GM03348 (cell line): ENCODE measurements around the gene PRKCZ.

Experiments
- DNase-seq: peaks from one replicate; pipeline ENCODE4 v3.0.0; 2012; ENCODE audit warnings: low spot score

Gene PRKCZ

DNA sequence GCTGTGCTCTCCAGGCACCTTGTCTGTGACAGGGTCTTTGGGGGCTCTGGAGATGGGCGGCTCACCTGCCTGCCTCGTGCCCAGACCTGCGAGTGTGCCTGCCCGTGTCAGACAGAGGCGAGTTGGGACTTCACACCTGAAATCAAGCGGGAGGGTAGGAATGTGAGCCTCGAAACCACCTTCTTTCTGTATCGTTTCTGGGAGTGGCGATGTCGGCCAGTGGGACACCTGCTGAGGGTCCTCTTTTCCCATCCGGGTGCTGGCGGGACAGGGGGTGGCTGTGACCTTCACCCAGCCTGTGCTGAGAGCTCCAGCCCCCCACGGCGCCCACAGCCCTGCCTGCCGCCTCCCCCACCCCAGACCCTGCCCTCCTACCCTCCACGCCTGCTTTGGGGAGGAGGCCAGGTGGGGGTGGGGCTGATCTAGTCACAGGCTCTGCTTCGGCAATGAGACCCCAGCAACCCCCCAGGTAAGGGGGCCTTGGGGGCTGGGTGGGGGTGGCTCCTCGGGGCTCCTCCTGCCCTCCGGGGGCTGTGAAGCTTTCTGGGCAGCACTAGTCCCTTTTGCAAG lies 160.0 kb downstream of the PRKCZ start:
- DNase-seq = no peak

DNA sequence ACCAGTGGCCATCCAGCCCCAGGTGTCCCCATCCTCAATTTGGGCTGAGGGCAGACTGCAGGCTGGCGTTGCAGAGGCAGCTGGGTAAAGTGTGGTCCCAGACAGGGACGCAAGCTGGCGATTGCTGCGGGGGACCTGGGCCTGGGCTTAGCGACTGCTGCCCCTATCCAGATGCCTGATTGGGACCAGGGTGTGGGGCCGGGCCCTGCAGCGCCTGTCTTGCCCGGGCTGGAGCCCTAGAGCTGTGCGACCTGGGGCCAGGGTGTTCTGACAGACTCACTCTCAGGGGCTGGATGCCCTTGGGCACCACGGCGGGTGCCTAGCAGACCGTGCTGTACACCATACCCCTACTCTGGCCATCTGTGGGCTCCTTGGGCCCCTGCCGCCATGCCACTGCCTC lies 160.6 kb downstream of the PRKCZ start:
- no peak for DNase-seq

DNA sequence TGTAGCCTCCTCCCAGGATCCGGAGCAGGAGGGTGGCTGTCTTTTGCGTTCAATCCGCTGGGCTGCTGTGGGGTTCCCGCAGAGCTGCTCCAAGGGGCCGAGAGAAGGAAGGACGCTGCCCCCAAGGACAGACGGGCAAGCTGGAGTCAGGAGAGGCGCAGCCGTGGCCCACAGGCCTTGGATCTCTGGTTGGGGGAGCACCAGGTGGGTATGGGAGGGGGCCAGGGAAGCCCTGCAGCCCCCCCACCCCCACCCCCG lies 162.0 kb downstream of the PRKCZ start:
- DNase-seq = no peak

DNA sequence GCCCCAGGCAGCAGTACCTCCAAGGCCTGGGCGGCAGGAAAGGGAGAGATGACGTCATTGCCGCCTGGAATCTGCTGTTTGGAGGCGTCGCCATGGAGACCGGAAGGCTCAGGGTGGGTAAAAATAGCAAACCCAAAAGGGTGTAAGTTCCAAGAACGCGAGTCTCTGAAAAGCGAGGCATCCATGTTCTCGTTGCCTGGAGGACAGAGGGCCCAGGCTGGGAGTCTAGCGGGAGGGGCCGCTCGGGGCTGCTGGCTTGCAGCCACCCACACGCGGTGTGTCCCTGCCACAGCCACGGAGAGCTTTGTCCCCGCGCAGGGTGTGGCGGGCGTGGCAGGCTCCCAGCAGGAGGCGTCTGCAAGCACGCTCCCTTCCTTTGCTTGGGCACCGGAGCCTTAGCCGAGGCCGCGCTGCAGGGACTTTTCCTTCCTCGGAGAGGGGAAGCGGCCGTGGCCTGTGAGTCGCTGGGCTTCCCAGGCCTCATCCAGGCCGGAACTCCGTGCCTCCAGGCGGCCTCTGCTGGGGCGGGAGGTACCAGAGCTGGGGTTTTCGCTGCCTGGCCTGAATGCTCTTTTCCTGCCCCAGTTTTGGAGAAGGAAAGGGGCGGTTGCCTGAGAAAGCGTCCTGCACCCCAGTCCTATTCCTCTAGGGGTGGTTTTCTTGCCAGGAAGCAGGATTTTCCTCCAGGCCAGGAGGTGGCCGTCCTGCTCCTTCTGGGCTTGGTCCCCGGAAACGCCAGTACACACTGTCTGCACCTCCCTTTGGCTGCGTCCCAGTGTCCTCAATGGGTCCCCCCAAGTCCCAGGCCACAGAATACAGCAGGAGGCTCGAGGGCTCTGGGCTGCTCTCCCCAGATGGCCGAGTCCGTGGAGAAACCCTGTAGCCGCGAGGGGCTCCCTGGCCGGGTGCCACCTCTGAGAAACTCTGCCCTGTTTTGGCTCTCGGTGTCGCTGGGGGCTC lies 162.6 kb downstream of the PRKCZ start:
- DNase-seq = peak; percentile 87

DNA sequence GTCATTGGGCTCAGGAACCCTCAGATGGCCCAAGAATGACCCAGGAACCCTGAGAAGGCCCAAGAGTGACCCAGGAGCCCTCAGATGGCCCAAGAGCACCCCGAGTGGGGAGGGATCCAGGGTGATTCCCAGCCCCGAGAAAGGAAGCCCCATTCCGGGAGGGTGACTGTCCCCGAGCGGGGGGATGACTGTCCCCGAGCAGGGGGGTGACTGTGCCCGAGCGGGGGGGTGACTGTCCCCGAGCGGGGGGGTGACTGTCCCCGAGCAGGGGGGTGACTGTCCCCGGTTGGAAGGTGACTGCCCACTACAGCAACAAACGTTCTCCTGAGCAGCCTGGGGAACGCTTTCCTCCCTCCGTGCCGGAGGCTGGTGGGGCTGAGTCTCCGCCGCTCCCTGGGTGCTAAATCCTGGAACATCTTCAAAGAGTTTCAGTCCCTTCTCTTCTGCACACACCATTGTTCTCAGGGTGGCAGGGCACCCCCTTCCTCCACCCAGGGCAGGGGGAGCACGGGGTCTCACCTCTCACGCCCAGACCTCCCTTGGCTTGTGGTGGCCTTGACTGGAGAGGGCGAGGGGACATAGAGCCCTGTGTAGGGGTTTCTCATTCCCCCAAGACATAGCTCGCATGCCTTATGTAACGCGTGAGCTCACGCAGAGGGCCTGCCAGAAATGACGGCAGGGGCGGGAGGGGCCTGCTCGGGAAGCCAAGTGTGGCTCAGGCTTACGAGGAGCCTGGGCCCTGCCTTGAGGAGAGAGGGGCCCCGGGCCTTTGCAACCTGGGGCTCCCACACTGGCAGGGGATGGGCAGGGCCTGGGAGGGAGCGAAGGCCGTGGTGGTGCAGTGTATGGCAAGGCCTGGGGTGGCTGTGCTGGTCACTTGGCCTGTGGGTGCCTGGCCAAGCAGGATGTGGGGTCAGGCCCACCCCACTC lies 163.6 kb downstream of the PRKCZ start:
- DNase-seq = peak; percentile 86

DNA sequence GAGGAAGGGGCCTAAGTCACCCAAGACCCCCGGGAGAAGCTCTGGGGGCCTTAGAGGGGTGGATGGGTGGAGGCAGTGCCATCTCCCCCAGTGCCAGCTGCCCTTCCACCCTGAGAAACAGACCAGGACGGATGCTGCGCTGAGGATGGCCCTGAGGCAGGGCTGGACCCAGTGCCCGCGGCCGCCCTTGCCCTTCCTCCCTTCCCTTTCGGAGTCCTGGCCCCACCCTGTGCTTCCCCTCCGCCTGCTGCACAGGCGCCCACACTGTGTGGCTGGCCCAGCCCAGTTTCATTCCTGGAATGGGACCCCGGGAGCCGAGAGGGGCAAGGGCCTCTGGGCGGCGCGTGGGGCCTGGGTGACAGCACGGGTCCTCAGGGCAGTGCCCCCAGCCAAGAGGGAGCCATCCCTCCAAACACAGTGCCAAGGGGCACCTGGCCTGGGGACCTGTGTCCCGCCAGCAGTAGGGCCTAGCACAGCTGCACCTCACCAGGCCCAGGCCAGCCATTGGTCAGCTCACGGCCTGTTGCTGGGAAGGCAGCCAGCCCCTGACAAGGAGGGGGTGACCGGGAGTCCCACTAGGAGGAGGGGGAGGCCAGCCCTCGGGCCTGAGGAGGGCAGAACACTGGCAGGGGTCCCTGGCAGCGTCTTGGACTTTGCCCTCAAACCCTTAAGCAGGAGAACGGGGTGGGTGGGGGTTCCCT lies 164.5 kb downstream of the PRKCZ start:
- no peak for DNase-seq

DNA sequence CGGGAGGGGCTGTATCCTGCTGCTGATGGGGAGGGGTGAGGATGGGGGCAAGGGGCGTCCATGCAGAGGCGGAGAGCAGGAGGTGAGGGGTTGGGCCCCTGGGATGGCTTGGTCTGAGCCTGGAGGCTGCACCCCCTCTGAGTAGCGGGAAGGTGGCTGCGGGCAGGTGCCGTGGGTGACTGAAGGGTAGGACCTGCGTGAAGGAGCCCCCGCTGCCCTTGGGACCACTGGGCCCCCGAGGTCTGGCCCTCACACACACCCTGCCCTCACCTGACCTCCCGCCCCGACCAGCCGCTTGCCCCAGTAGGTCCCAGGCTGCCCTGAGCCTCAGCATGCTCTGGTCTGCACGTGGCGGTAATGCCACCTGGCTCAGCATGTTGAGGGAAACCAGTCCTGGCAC lies 165.1 kb downstream of the PRKCZ start:
- no peak for DNase-seq

DNA sequence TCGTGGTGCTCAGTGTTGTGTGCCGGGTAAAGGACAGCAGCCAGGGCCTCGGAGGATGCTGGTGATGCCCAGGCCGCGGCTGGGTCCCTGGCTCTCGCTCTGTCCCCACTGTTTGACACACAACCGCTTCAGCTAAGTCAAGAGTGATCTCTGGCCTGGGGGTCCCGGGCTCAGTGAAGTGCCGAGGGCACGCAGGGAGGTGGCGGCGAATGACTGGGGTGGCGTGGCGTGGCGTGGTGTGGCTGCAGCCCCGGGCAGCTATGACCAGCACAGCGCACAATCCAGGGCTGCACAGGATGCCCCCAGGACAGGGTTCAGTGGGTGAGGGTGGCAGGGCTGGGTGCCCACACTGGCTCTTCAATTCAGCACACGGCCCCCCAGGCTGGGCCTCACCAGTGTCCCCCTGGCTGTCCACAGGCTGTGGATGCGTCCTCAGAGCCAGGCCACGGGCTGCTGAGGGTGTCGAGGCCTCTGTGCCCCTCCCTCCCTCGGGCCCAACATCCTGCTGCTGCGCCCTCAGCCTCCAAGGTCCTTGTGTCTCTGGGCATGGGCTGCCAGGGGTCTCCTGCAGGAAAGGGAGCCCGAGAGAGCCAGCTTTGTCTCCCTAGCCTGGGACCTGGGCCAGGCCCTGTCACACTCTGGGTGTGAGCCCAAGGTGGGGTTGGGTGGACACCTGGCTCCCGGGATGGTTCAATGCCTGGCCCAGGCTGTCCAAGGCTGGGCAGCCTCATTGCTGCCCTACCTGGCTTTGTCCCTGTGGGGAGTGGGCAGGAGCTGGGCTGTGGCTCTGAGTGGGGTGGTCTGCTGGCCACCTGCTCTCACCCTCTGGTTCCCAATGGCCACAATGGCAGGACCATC lies 165.9 kb downstream of the PRKCZ start:
- DNase-seq = no peak

DNA sequence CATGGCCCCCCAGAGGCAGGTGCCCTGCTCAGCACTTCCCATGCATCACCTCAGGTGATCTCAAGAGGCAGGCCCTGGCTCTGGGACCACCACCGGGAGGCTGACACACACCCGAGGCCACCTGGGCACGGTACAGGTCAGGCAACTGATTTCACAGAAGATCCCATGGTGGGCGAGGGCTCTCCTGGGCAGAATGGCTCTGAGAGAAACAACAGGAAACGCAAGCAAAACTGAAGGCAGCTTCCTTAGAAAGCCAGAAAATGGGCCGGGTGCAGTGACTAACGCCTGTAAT lies 166.5 kb downstream of the PRKCZ start:
- no peak for DNase-seq

DNA sequence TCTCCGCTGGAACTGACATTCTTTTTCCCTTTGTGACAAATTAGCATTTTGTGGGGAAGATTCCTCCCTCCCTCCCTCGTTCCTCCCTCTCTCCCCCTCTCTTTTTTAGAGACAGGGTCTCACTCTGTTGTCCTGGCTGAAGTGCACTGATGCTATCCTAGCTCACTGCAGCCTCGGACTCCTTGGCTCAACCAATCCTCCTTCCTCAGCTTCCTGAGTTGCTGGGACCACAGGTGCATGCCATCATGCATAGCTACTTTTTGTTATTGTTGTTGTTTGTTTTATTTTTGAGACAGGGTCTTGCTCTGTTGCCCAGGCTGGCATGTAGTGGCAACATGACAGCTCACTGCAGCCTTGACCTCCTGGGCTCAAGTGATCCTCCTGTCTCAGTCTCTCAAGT lies 171.1 kb downstream of the PRKCZ start:
- DNase-seq = no peak

DNA sequence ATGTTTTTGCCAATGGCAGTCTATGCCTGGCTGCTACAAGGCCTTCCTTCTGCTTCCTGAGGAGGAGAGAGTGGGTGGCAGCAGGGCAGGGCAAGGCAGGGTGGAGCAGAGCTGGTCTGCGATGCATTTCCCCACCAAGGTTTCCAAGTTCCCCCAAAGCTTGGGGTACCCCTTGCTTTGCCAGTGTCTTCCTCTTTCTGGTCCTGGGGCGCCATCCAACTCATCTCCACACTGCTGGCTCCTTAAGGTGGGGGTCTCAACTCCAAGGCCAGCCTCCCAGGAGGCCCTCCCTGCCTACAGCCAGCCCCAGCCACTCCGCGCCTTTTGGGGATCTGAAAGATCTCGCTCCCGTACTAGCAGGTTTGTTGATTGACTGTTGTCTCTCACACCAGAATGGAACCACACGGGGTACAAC lies 174.0 kb downstream of the PRKCZ start:
- DNase-seq = no peak

DNA sequence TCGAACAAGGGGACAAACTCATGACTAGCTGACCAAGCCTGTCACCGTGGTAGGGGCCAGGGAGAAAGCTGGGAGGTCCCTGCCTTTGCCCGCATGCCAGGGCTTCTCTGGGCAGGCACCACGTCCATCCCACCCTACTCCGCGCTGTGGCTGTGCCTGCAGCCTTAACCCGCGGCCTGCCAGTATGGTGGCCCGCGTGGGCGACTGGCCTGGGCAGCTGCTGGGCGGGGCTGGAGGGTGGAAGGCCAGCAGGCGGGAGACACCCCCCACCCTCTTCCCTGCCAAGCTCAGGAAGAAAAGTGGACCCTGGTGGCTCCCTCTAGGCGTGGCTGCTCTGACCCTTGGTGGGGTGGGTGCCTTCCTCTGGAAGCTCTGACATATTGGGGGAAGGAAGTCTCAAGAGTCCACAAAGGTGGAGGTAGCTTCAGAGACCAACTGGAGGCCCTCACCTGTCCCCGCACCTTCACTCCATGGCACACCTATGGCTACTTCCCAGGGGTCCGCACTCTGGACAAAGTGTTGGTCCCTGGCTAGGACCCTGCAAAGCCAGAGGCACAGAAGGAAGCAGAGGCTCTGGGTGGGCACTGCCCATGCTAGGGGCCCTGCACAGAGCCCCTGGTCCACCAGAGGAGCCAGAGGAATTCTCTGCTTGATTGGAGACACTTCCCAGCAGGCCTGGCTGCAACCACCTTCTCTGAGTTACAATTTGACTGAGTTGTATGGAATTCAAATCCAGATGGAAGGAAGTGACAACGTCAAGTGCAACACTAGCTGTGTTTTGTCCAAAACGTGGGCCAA lies 174.6 kb downstream of the PRKCZ start:
- no peak for DNase-seq

DNA sequence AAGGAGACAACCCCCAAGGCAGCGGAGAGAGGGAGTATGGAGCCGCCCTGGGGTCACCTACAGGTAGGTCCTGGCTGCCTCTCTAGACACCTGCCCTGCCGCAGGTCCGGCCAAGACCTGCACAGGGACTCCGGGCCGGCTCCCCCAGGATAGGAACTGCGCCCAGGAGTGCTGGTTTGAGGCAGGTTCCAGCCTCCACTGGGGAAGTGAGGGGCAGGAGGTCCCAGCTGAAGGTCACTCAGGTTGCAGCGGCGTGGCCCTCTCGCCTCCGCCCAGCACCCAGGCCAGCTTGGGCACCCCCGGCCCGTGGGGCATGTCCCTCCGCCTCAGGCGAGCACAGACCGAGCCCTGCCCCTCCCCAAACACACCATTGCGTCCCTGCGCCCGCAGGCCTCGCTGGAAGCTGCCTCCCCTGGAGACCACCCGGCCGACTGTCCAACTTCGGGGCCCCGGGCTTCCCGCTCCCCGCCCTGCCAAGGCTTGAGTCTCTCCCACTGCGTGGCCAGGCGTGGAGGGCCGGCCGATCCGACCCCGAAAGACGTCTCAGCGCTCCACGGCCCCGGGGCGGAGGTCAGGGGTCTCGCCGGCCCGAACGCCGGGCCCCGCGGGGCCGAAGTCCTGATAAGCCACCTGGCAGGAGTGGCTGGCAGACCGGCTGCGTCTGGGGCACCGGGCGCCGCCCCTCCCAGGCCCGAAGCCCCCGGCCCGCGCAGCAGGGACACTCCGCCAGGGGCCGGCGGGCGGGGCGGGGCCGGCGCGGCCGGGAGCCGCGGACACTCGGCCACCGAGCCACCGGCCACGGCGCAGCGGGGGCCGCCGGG lies 176.5 kb downstream of the PRKCZ start:
- DNase-seq = no peak

DNA sequence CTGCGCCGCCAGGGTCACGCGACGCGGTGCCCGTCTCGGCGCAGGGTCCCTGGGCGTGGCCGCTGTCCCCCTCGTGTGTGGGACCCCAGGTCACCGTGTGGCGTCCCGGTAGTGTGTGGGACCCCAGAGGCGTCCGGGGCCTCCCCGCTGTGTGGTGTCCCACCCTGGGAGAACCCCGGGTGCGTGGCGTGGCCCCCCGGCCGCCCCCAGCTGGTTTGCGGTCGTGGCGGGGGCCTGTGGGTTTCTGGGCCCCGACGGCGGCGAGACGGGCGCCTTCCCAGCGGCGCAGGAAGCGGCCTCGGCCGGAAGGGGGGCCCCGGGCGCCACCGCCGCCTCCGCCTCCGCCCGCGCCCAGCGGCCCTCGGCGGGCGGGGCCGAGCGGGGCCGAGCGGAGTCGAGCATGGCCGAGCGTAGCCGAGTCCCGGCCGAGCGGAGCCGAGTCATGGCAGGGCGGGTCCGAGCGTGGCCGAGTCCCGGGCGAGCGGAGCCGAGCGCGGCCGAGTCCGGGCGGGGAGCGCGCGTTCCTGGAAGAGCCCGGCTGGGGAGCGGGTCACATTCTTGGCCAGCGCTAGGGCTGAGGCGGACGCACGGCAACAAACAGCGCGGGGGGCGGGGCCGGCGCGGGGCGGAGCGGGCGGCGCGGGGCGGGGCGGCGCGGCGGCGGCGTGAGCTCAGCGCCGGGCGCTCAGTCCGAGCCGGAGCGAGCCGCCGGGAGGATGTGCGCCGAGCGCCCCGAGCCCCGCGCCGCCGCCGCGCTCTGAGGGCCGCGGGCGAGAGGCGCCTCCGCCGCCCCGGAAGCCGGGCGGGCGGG lies 177.3 kb downstream of the PRKCZ start:
- DNase-seq = peak; percentile 98

DNA sequence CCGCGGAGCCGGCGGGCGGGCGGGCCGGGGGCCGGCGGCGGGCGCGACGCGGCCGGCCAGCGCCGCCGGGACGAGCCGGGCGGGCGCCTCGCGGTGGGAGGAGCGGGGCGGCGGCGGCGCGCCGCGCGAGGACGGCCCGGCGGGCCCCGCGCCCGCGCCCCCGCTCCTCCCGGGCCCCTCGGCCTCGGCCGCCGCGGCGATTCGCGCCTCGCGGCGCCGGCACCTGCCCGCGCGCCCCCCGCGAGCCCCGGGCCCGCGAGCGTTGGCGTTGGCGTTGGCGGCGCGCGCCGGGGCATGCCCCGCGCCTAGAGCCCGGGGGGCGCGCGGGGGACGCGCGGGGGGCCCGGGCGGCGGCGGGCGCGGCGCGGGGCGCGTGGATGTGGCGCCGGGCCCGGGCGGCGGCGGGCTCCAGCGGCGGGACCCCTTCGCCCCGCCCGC lies 178.0 kb downstream of the PRKCZ start, which contains the start of gene SKI:
Gene SKI, plus strand, starts transcription at position 163 of the 438 bp plus-strand sequence. CDS start 448 bp downstream, outside the sequence.
- DNase-seq = no peak

DNA sequence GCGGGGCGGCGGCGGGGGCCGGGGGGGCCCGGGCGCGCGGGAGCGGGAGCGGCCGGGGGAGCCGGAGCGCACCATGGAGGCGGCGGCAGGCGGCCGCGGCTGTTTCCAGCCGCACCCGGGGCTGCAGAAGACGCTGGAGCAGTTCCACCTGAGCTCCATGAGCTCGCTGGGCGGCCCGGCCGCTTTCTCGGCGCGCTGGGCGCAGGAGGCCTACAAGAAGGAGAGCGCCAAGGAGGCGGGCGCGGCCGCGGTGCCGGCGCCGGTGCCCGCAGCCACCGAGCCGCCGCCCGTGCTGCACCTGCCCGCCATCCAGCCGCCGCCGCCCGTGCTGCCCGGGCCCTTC lies 178.5 kb downstream of the PRKCZ start:
- peak; percentile 20 for DNase-seq

DNA sequence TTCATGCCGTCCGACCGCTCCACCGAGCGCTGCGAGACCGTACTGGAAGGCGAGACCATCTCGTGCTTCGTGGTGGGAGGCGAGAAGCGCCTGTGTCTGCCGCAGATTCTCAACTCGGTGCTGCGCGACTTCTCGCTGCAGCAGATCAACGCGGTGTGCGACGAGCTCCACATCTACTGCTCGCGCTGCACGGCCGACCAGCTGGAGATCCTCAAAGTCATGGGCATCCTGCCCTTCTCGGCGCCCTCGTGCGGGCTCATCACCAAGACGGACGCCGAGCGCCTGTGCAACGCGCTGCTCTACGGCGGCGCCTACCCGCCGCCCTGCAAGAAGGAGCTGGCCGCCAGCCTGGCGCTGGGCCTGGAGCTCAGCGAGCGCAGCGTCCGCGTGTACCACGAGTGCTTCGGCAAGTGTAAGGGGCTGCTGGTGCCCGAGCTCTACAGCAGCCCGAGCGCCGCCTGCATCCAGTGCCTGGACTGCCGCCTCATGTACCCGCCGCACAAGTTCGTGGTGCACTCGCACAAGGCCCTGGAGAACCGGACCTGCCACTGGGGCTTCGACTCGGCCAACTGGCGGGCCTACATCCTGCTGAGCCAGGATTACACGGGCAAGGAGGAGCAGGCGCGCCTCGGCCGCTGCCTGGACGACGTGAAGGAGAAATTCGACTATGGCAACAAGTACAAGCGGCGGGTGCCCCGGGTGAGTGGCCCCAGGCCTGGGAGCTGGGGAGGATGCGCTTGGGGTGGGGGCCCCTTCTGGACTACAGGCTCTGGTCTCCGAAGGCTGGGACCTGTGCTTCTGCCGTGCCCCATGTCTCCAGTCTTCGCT lies 179.0 kb downstream of the PRKCZ start:
- peak; percentile 33 for DNase-seq
